Endothelial cell of umbilical vein (primary cell): ENCODE measurements around the gene GSTO2. TPM values are rescaled to one million over a fixed set of nuclear protein-coding genes. Genes with fewer than 3 reads are reported as not detected.

ENCODE experiments used
- BruUV-seq: library from RNA; stranded (reverse); fragments of 400-500 nt; replicated peaks from 2 replicates; lab custom pipeline; 2021; lab: Mats Ljungman, UMichigan
- CTCF ChIA-PET: fragments of 300-600, 350-600 bp; sonication (Branson Sonifier 250); formaldehyde crosslinking; loops from one replicate; lab custom pipeline; 2021; ENCODE audit warnings: antibody characterized with exemption, inconsistent platforms; lab: Charles Lee
- POLR2A ChIA-PET: fragments of 300-600, 350-600 bp; sonication (Branson Sonifier 250); formaldehyde crosslinking; loops from one replicate; lab custom pipeline; 2021; ENCODE audit warnings: antibody characterized with exemption, inconsistent platforms; lab: Charles Lee
- DNase-seq: peaks from one replicate; pipeline ENCODE4 v3.0.0-alpha.2; 2011; ENCODE audit warnings: low read depth, low spot score
- FAIRE-seq: peaks from 2 replicates; lab custom pipeline; 2011; peaks lifted over from hg19 to GRCh38; lab: Jason Lieb, UNC
- H2AFZ ChIP-seq: 2 replicates; pipeline ENCODE4 v1.6.0; 2012; ENCODE audit warnings: low read depth, low read length, control low read depth, inconsistent platforms
- H3K27ac ChIP-seq: 2 replicates; pipeline ENCODE4 v1.5.1; 2011; ENCODE audit warnings: low read depth, mild to moderate bottlenecking, control low read depth, low read length, moderate library complexity; ENCODE audit not compliant: insufficient read depth
- H3K27me3 ChIP-seq, 2 experiments: 2 replicates each; pipeline versions ENCODE4 v1.6.0 to v1.6.1; 2011; ENCODE audit warnings: low read length in 2 of 2, mixed read lengths in 1 of 2; ENCODE audit not compliant: control insufficient read depth in 2 of 2, insufficient read depth in 2 of 2
- H3K36me3 ChIP-seq, 2 experiments: 2 replicates in 1 of 2; 3 replicates in 1 of 2; pipeline ENCODE4 v1.5.1; 2011; ENCODE audit warnings: low read length in 2 of 2, mild to moderate bottlenecking in 1 of 2, moderate library complexity in 1 of 2; ENCODE audit not compliant: control insufficient read depth in 2 of 2, insufficient read depth in 2 of 2; ENCODE audit errors: extremely low read depth in 1 of 2
- H3K4me1 ChIP-seq: 3 replicates; pipeline ENCODE4 v1.5.1; 2011; ENCODE audit warnings: mild to moderate bottlenecking, low read length; ENCODE audit not compliant: control insufficient read depth, insufficient read depth; ENCODE audit errors: extremely low read depth
- H3K4me2 ChIP-seq: 2 replicates; pipeline ENCODE4 v1.6.1; 2011; ENCODE audit warnings: low read length, control low read depth, mixed read lengths; ENCODE audit not compliant: insufficient read depth
- H3K4me3 ChIP-seq, 3 experiments: fragments of 200-600 bp in 1 of 3; sonication (generic), shearing (Covaris generic) in 1 of 3; replicated peaks in 1 of 3; 2 replicates each; pipeline ENCODE4 v1.5.1; 2011 to 2016; ENCODE audit warnings: control low read depth in 3 of 3, low read length in 3 of 3, mild to moderate bottlenecking in 2 of 3, inconsistent platforms in 1 of 3, low read depth in 1 of 3, moderate library complexity in 1 of 3; ENCODE audit not compliant: insufficient read depth in 1 of 3
- H3K79me2 ChIP-seq: 2 replicates; pipeline ENCODE4 v1.6.0; 2012; ENCODE audit warnings: low read length, inconsistent platforms; ENCODE audit not compliant: control insufficient read depth, insufficient read depth
- H3K9ac ChIP-seq: replicated peaks from 2 replicates; pipeline ENCODE3; 2011; ENCODE audit warnings: low read length, control low read depth; ENCODE audit not compliant: insufficient read depth; ENCODE audit errors: extremely low read depth
- H3K9me1 ChIP-seq: replicated peaks from 3 replicates; pipeline ENCODE4 v1.6.0; 2011; ENCODE audit warnings: mild to moderate bottlenecking, low read length; ENCODE audit not compliant: control insufficient read depth, insufficient read depth; ENCODE audit errors: extremely low read depth
- H3K9me3 ChIP-seq: replicated peaks from 2 replicates; pipeline ENCODE4 v1.5.1; 2012; ENCODE audit warnings: low read length, inconsistent platforms; ENCODE audit not compliant: control insufficient read depth, insufficient read depth
- H4K20me1 ChIP-seq: replicated peaks from 2 replicates; pipeline ENCODE3; 2011; ENCODE audit warnings: mild to moderate bottlenecking, low read length; ENCODE audit not compliant: control insufficient read depth, insufficient read depth; ENCODE audit errors: extremely low read depth
- FOS ChIP-seq: IDR thresholded peaks from 2 replicates; pipeline ENCODE4 v1.6.1; 2011; ENCODE audit warnings: mild to moderate bottlenecking, low read length, moderate library complexity, borderline replicate concordance; ENCODE audit not compliant: insufficient read depth
- GATA2 ChIP-seq: IDR thresholded peaks from 2 replicates; pipeline ENCODE4 v1.7.0; 2011; ENCODE audit warnings: low read depth, mild to moderate bottlenecking, moderate library complexity, mixed read lengths, low read length; ENCODE audit not compliant: insufficient read length, insufficient read depth
- MYC ChIP-seq: IDR thresholded peaks from one replicate; pipeline ENCODE4 v1.6.1; 2011; ENCODE audit warnings: mild to moderate bottlenecking, low read depth, low read length
- POLR2A ChIP-seq: IDR thresholded peaks from 2 replicates; pipeline ENCODE4 v1.6.1; 2012; ENCODE audit warnings: low read depth, mild to moderate bottlenecking, control low read depth, low read length
- POLR2AphosphoS5 ChIP-seq: IDR thresholded peaks from 2 replicates; pipeline ENCODE4 v1.6.1; 2012; ENCODE audit warnings: low read depth, mild to moderate bottlenecking, control low read depth, low read length, moderate library complexity; ENCODE audit not compliant: insufficient read depth
- dilution Hi-C: fragments of 300-500 bp; cut with MboI; formaldehyde crosslinking; loops from one replicate; pipeline ENCODE4 v1.15.0; 2019; ENCODE audit warnings: low sequenced_read_pairs; ENCODE audit not compliant: extremely low pct_ligation_motif_present
- intact Hi-C: fragments of 100-400 bp; cut with micrococcal nuclease; formaldehyde crosslinking; loops from one replicate; pipeline ENCODE4 v1.10.0; 2022
- polyA plus RNA-seq, 4 experiments: library from polyadenylated mRNA; depleted of rRNA in 3 of 4; stranded (reverse) in 3 of 4; unstranded in 1 of 4; fragments of >200 nt; gene quantifications; 2 replicates each; pipeline versions ENCODE4 v1.2.1 to v1.2.3, GENCODE V29; 2011 to 2012; ENCODE audit warnings: missing spikeins in 1 of 4
- total RNA-seq: library from RNA; stranded (reverse); gene quantifications from 2 replicates; pipeline ENCODE4 v1.2.3, GENCODE V29; 2021
- TF ChIP-seq, protein P1 (sequence below), 2 donors: IDR thresholded peaks; 1 replicate in 1 of 2; 2 replicates in 1 of 2; pipeline ENCODE4 v1.5.1; 2011; ENCODE audit warnings: low read length in 2 of 2, mild to moderate bottlenecking in 2 of 2, moderate library complexity in 2 of 2, control low read depth in 1 of 2, inconsistent platforms in 1 of 2, low read depth in 1 of 2; ENCODE audit not compliant: insufficient read depth in 1 of 2; ENCODE audit errors: extremely low read depth in 1 of 2

GSTO2 gene
- total and polyA plus RNA-seq, 2 donors (not counting 3 experiments of a cell fraction or from before 2014, with no cell fraction given): 0.84 to 1.4 TPM

DNA sequence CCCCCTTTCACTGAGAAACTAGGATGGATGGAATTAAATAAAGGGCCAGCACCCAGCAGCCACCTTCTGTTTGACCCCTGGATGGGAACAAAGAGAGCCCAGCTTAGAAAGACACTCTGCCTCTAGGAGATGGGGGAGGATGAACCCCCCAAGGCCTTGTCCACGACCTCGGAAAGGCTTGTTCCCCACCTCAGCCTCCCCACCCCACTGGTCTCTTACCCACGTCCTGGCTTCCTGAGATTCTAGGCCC lies 59.6 kb downstream of the GSTO2 start:
- Histone ChIP-seq H3K4me1 (peaks cover 93% of the 10 kb centered on the region), H3K4me2 (peak overlapping the region; percentile 71), H3K9me1 (no peaks in the 10 kb centered on the region), H3K4me3 (peak overlapping the region in 1 of 3 experiments; percentile 1), H3K9ac (peak overlapping the region; percentile 89), H2AFZ (no peak overlapping the region), H4K20me1 (no peaks in the 10 kb centered on the region), H3K9me3 (no peaks in the 10 kb centered on the region), H3K79me2 (peaks cover 88% of the 10 kb centered on the region), H3K27me3 (no peaks in the 10 kb centered on the region), H3K36me3 (no peaks in the 10 kb centered on the region), H3K27ac (peak overlapping the region; percentile 96)
- ChIA-PET POLR2A (interaction anchor here (1.5 kb wide), 1 partner anchor 9 kb away, joined by 10 read pairs; the partner anchor contains the start of gene ITPRIP), CTCF (interaction anchor here (1.0 to 3.9 kb wide), 3 partner anchors 19 to 37 kb away, joined by 3 to 33 read pairs (median 12); no protein-coding TSS in a partner anchor)
- intact Hi-C loops (loop anchor here (1.0 to 2.0 kb wide), 2 partner anchors 14 to 23 kb away; no protein-coding TSS in a partner anchor), dilution Hi-C loops (no loop called here)
- no TSS peak for BruUV-seq
- DNase-seq (no peak), FAIRE-seq (no peak)
- TF ChIP-seq POLR2AphosphoS5 (no peak), POLR2A (no peak), GATA2 (no peak), MYC (no peak), FOS (no peak)
- TF ChIP-seq, protein P1, sequence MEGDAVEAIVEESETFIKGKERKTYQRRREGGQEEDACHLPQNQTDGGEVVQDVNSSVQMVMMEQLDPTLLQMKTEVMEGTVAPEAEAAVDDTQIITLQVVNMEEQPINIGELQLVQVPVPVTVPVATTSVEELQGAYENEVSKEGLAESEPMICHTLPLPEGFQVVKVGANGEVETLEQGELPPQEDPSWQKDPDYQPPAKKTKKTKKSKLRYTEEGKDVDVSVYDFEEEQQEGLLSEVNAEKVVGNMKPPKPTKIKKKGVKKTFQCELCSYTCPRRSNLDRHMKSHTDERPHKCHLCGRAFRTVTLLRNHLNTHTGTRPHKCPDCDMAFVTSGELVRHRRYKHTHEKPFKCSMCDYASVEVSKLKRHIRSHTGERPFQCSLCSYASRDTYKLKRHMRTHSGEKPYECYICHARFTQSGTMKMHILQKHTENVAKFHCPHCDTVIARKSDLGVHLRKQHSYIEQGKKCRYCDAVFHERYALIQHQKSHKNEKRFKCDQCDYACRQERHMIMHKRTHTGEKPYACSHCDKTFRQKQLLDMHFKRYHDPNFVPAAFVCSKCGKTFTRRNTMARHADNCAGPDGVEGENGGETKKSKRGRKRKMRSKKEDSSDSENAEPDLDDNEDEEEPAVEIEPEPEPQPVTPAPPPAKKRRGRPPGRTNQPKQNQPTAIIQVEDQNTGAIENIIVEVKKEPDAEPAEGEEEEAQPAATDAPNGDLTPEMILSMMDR (IDR thresholded peaks at IDR 0.05; ENCODE audit: extremely low read depth in 1 of 2, insufficient read depth in 1 of 2, low read depth in 1 of 2, low read length in 2 of 2): no peak
